Right lobe of liver (tissue), 6 donors: ENCODE measurements around the gene UTF1. TPM values are rescaled to one million over a fixed set of nuclear protein-coding genes. Genes with fewer than 3 reads are reported as not detected.

Experiments
- ATAC-seq, 4 donors: fragments of 200-7000 bp; cut with Tn5 transposase; one replicate each; pipeline ENCODE4 v1.9.1; 2020; ENCODE audit warnings: mild to moderate bottlenecking in 4 of 4, moderate library complexity in 4 of 4
- DNase-seq, 3 donors: peaks; one replicate each; pipeline ENCODE4 v3.0.0-alpha.2; 2020
- H3K27ac ChIP-seq, 3 donors: fragments of 200-600 bp; one replicate each; pipeline ENCODE4 v1.8.0; 2022
- H3K27me3 ChIP-seq, 2 donors: fragments of 200-600 bp; one replicate each; pipeline ENCODE4 v1.8.0; 2022
- H3K36me3 ChIP-seq, 4 donors: fragments of 200-600 bp; sonication (generic) in 1 of 4; one replicate each; pipeline versions ENCODE4 v1.5.1 to v1.8.0; 2017 to 2022; ENCODE audit warnings: control low read depth in 1 of 4
- H3K4me1 ChIP-seq, 4 donors: fragments of 200-600 bp; sonication (generic) in 1 of 4; one replicate each; pipeline versions ENCODE4 v1.5.1 to v1.8.0; 2017 to 2022; ENCODE audit warnings: control low read depth in 1 of 4
- H3K4me3 ChIP-seq, 3 donors: fragments of 200-600 bp; one replicate each; pipeline ENCODE4 v1.8.0; 2022
- H3K9me3 ChIP-seq, 4 donors: fragments of 200-600 bp; sonication (generic) in 1 of 4; one replicate each; pipeline versions ENCODE4 v1.5.1 to v1.8.0; 2017 to 2022; ENCODE audit warnings: control low read depth in 1 of 4
- CTCF ChIP-seq, 4 donors: fragments of 200-600 bp in 3 of 4; fragments of 450-650 bp in 1 of 4; IDR thresholded peaks; one replicate each; pipeline versions ENCODE4 v1.5.1 to v1.8.0; 2016 to 2022; ENCODE audit warnings: antibody characterized with exemption in 4 of 4, mild to moderate bottlenecking in 2 of 4
- POLR2A ChIP-seq: fragments of 450-650 bp; IDR thresholded peaks from one replicate; pipeline ENCODE4 v1.6.1; 2017; ENCODE audit warnings: antibody characterized with exemption, mild to moderate bottlenecking
- WGBS: methylation state at CpG from one replicate; pipeline ENCODE4 v1.1.6; 2018; ENCODE audit warnings: low coverage, low lambda C conversion rate; ENCODE audit not compliant: insufficient coverage; ENCODE audit errors: missing lambda C conversion rate; 5-methylcytosine and 5-hydroxymethylcytosine counted together
- intact Hi-C, 2 donors: fragments of 100-400 bp; cut with DNase I; formaldehyde crosslinking; loops; one replicate each; pipeline versions ENCODE4 v1.11.2 to v1.14.1; 2022
- total RNA-seq, 6 experiments: library from RNA; depleted of rRNA in 2 of 6; stranded (reverse); fragments of >200 nt in 2 of 6; fragmentation: NEBNext Ultra II Directional in 3 of 6; extraction: Animal tissue kit (Norgen Biotek cat#: 25700) in 3 of 6; gene quantifications; one replicate each; pipeline versions ENCODE4 v1.1.0 to v1.2.4, GENCODE V29; 2016 to 2023
- donor health status: DM: no; HTN: yes; CAD: no.
- donor health status: DM: no; HTN: no; CAD: no.
- donor health status: DM: no; HTN: no; CAD: no.
- donor health status: DM: no; HTN: yes; CAD: no.
- donor health status: DM: no; HTN: yes; CAD: no.

UTF1 gene
- total RNA-seq, 6 experiments from 2014 or later = not detected

- no peak for TF ChIP-seq POLR2A
- TF ChIP-seq CTCF (IDR thresholded peaks at IDR 0.05) = no peak
- DNase-seq (no peak), ATAC-seq (no peak)
- H3K27ac ChIP-seq = peak overlapping the region in 2 of 3 donors; percentile 4 to 28
- WGBS = 20% methylated on average over 1 of the region's 21 CpGs
- H3K4me1 ChIP-seq = peaks cover 0 to 12% (median 0%) of the 10 kb centered on the region in 4 donors
- no peaks in the 10 kb centered on the region for H3K27me3 ChIP-seq
- no peak overlapping the region for H3K4me3 ChIP-seq
- intact Hi-C loops = no loop called here
- no peaks in the 10 kb centered on the region for H3K36me3 ChIP-seq
- H3K9me3 ChIP-seq = no peaks in the 10 kb centered on the region
Observed at GRCh38 chr10:133258066-133258817, 28.2 kb downstream of the UTF1 start.

GRCh38 chr10:133258818-133259601, 29.0 kb downstream of the UTF1 start:
- Histone ChIP-seq H3K27me3 (no peaks in the 10 kb centered on the region), H3K4me1 (peaks cover 0 to 12% (median 0%) of the 10 kb centered on the region in 4 donors), H3K4me3 (no peak overlapping the region), H3K9me3 (no peaks in the 10 kb centered on the region), H3K27ac (peak overlapping the region in 2 of 3 donors; percentile 4 to 28), H3K36me3 (no peaks in the 10 kb centered on the region)
- DNase-seq (peak in 2 of 3 donors; percentile 69 to 76), ATAC-seq (peak in 2 of 4 donors; percentile 7 to 15)
- 40% methylated on average over 1 of the region's 24 CpGs for WGBS
- intact Hi-C loops = no loop called here
- TF ChIP-seq POLR2A = peak; percentile 28
- TF ChIP-seq CTCF (IDR thresholded peaks at IDR 0.05) = no peak

- ATAC-seq (no peak), DNase-seq (no peak)
- Histone ChIP-seq H3K27ac (no peak overlapping the region), H3K4me1 (peaks cover 0 to 12% (median 0%) of the 10 kb centered on the region in 4 donors), H3K27me3 (no peaks in the 10 kb centered on the region), H3K36me3 (no peaks in the 10 kb centered on the region), H3K4me3 (no peak overlapping the region), H3K9me3 (no peaks in the 10 kb centered on the region)
- WGBS = 47% methylated on average over 3 of the region's 12 CpGs
- TF ChIP-seq POLR2A (no peak), CTCF (IDR thresholded peaks at IDR 0.05) (no peak)
- intact Hi-C loops = no loop called here
Observed at GRCh38 chr10:133259602-133259989, 29.6 kb downstream of the UTF1 start.

- Histone ChIP-seq H3K36me3 (no peaks in the 10 kb centered on the region), H3K4me1 (peaks cover 0 to 12% (median 0%) of the 10 kb centered on the region in 4 donors), H3K4me3 (peak overlapping the region; percentile 61 to 76 (median 70)), H3K9me3 (no peaks in the 10 kb centered on the region), H3K27me3 (no peaks in the 10 kb centered on the region), H3K27ac (peak overlapping the region; percentile 55 to 87 (median 60))
- TF ChIP-seq CTCF (IDR thresholded peaks at IDR 0.05) (no peak), POLR2A (no peak)
- WGBS = 0% methylated on average over 8 of the region's 50 CpGs
- DNase-seq = peak in 1 of 3 donors; percentile 61
- peak; percentile 26 to 48 (median 36) for ATAC-seq
- intact Hi-C loops = no loop called here
Observed at GRCh38 chr10:133260895-133261725, 31.1 kb downstream of the UTF1 start.
